ENCODE results near the gene WDFY2.

Gene WDFY2

GRCh38 chr13:51628059-51628852 lies 44.0 kb downstream of the WDFY2 start:
- no peaks in the 10 kb centered on the region for H3F3A ChIP-seq (ENCODE audit: insufficient read depth)
- no peak overlapping the region for H3K4me2 ChIP-seq (ENCODE audit: low read depth, low read length, poor library complexity, severe bottlenecking)
- H3K4me3 ChIP-seq (ENCODE audit: insufficient read depth, low read length, poor library complexity, severe bottlenecking): no peak overlapping the region
- no peaks in the 10 kb centered on the region for H3K27me3 ChIP-seq (ENCODE audit: low read length)
- H2AFZ ChIP-seq (ENCODE audit: low read depth, low read length, severe bottlenecking): no peak overlapping the region
- no peaks in the 10 kb centered on the region for H3K9me3 ChIP-seq (ENCODE audit: insufficient read depth, low read length)
- TF ChIP-seq EZH2phosphoT487 (conservative IDR thresholded peaks at IDR 0.05; ENCODE audit: low read length): no peak
- TF ChIP-seq, protein P1, sequence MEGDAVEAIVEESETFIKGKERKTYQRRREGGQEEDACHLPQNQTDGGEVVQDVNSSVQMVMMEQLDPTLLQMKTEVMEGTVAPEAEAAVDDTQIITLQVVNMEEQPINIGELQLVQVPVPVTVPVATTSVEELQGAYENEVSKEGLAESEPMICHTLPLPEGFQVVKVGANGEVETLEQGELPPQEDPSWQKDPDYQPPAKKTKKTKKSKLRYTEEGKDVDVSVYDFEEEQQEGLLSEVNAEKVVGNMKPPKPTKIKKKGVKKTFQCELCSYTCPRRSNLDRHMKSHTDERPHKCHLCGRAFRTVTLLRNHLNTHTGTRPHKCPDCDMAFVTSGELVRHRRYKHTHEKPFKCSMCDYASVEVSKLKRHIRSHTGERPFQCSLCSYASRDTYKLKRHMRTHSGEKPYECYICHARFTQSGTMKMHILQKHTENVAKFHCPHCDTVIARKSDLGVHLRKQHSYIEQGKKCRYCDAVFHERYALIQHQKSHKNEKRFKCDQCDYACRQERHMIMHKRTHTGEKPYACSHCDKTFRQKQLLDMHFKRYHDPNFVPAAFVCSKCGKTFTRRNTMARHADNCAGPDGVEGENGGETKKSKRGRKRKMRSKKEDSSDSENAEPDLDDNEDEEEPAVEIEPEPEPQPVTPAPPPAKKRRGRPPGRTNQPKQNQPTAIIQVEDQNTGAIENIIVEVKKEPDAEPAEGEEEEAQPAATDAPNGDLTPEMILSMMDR (IDR thresholded peaks at IDR 0.05; ENCODE audit: insufficient read depth, low read length, poor library complexity, severe bottlenecking): no peak
- H4K20me1 ChIP-seq (ENCODE audit: low read depth, low read length): 0 out of 2 replicates have a peak, but pooled peaks cover 4% of the 10 kb centered on the region
- H3K36me3 ChIP-seq (ENCODE audit: low read length): no peaks in the 10 kb centered on the region
- no peaks in the 10 kb centered on the region for H3K9me2 ChIP-seq (replicated peaks; ENCODE audit: insufficient read depth, low read length)
- no peak overlapping the region for H3K9ac ChIP-seq (ENCODE audit: low read length)
- H3K79me2 ChIP-seq (ENCODE audit: insufficient read depth, low read length): no peaks in the 10 kb centered on the region
- H3K27ac ChIP-seq (ENCODE audit: low read depth, low read length): no peak overlapping the region

- Histone ChIP-seq H3K27ac (ENCODE audit: low read depth, low read length) (no peak overlapping the region), H3K9ac (ENCODE audit: low read length) (no peak overlapping the region), H3K79me2 (ENCODE audit: insufficient read depth, low read length) (no peaks in the 10 kb centered on the region), H3K9me3 (ENCODE audit: insufficient read depth, low read length) (no peaks in the 10 kb centered on the region), H3F3A (ENCODE audit: insufficient read depth) (no peaks in the 10 kb centered on the region), H3K27me3 (ENCODE audit: low read length) (no peaks in the 10 kb centered on the region), H3K9me2 (replicated peaks; ENCODE audit: insufficient read depth, low read length) (no peaks in the 10 kb centered on the region), H3K4me3 (ENCODE audit: insufficient read depth, low read length, poor library complexity, severe bottlenecking) (no peak overlapping the region), H4K20me1 (ENCODE audit: low read depth, low read length) (peaks cover 4% of the 10 kb centered on the region; the same call in 1 of the 2 replicates), H2AFZ (ENCODE audit: low read depth, low read length, severe bottlenecking) (no peak overlapping the region), H3K36me3 (ENCODE audit: low read length) (no peaks in the 10 kb centered on the region), H3K4me2 (ENCODE audit: low read depth, low read length, poor library complexity, severe bottlenecking) (no peak overlapping the region)
- TF ChIP-seq, protein P1 (IDR thresholded peaks at IDR 0.05; ENCODE audit: insufficient read depth, low read length, poor library complexity, severe bottlenecking): no peak
- no peak for TF ChIP-seq EZH2phosphoT487 (conservative IDR thresholded peaks at IDR 0.05; ENCODE audit: low read length)
Measured at GRCh38 chr13:51629491-51630287, 45.4 kb downstream of the WDFY2 start.

DNA sequence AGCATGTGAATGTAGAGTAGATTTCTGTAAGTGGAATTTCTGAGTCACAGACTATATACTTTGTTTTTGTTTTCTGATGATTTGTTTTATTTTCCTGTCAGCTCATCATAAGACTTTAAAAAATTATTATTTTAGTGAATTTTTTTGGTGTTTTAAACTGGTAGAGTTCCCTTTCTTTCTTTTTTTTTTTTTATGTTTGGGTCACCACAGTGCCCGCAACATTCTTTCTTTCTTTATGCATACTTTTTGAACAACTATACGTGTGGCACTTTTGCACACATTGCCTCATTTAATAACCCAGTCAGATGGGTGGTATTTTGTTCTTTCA lies 46.0 kb downstream of the WDFY2 start:
- no peak overlapping the region for H3K4me2 ChIP-seq (ENCODE audit: low read depth, low read length, poor library complexity, severe bottlenecking)
- H3K27me3 ChIP-seq (ENCODE audit: low read length): no peaks in the 10 kb centered on the region
- H3K4me3 ChIP-seq (ENCODE audit: insufficient read depth, low read length, poor library complexity, severe bottlenecking): no peak overlapping the region
- H3K27ac ChIP-seq (ENCODE audit: low read depth, low read length): no peak overlapping the region
- no peak for TF ChIP-seq EZH2phosphoT487 (conservative IDR thresholded peaks at IDR 0.05; ENCODE audit: low read length)
- H3K9me2 ChIP-seq (replicated peaks; ENCODE audit: insufficient read depth, low read length): no peaks in the 10 kb centered on the region
- H4K20me1 ChIP-seq (ENCODE audit: low read depth, low read length): peaks cover 4% of the 10 kb centered on the region; the same call in 1 of the 2 replicates
- H2AFZ ChIP-seq (ENCODE audit: low read depth, low read length, severe bottlenecking): no peak overlapping the region
- no peaks in the 10 kb centered on the region for H3K36me3 ChIP-seq (ENCODE audit: low read length)
- H3F3A ChIP-seq (ENCODE audit: insufficient read depth): no peaks in the 10 kb centered on the region
- no peaks in the 10 kb centered on the region for H3K9me3 ChIP-seq (ENCODE audit: insufficient read depth, low read length)
- no peaks in the 10 kb centered on the region for H3K79me2 ChIP-seq (ENCODE audit: insufficient read depth, low read length)
- no peak overlapping the region for H3K9ac ChIP-seq (ENCODE audit: low read length)
